Measurements from ENCODE around the gene SYVN1.
A peak's percentile ranks its signal among the peaks of the same experiment; 100 is the strongest.

Gene SYVN1

GRCh38 chr11:65096926-65097325 is 37.4 kb downstream of the SYVN1 start:
- DNase-seq (ENCODE audit: low read depth, low spot score) = no peak
- in situ Hi-C loops (cut with HindIII; ENCODE audit: low sequenced_read_pairs) = no loop called here
- H3K4me3 ChIP-seq (ENCODE audit: low read depth, low read length) = peak overlapping the region; percentile 77
- TF ChIP-seq, protein P1, sequence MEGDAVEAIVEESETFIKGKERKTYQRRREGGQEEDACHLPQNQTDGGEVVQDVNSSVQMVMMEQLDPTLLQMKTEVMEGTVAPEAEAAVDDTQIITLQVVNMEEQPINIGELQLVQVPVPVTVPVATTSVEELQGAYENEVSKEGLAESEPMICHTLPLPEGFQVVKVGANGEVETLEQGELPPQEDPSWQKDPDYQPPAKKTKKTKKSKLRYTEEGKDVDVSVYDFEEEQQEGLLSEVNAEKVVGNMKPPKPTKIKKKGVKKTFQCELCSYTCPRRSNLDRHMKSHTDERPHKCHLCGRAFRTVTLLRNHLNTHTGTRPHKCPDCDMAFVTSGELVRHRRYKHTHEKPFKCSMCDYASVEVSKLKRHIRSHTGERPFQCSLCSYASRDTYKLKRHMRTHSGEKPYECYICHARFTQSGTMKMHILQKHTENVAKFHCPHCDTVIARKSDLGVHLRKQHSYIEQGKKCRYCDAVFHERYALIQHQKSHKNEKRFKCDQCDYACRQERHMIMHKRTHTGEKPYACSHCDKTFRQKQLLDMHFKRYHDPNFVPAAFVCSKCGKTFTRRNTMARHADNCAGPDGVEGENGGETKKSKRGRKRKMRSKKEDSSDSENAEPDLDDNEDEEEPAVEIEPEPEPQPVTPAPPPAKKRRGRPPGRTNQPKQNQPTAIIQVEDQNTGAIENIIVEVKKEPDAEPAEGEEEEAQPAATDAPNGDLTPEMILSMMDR (IDR thresholded peaks at IDR 0.05; ENCODE audit: low read depth, low read length) = no peak

- TF ChIP-seq, protein P1 (IDR thresholded peaks at IDR 0.05; ENCODE audit: low read depth, low read length) = no peak
- DNase-seq (ENCODE audit: low read depth, low spot score) = peak; percentile 88
- peak within 1 kb of the TSS; percentile 77 for H3K4me3 ChIP-seq (ENCODE audit: low read depth, low read length)
- in situ Hi-C loops (cut with HindIII; ENCODE audit: low sequenced_read_pairs) = no loop called here
Measured at GRCh38 chr11:65095974-65096806, 38.1 kb downstream of the SYVN1 start, which contains the start of gene VPS51. TSS of gene VPS51 (plus strand) at chr11:65096214. CDS start at chr11:65096251, 37 bp downstream.

GRCh38 chr11:65095427-65095826 is 38.9 kb downstream of the SYVN1 start:
- peak overlapping the region; percentile 77 for H3K4me3 ChIP-seq (ENCODE audit: low read depth, low read length)
- peak; percentile 3 for DNase-seq (ENCODE audit: low read depth, low spot score)
- TF ChIP-seq, protein P1 (IDR thresholded peaks at IDR 0.05; ENCODE audit: low read depth, low read length) = no peak
- in situ Hi-C loops (cut with HindIII; ENCODE audit: low sequenced_read_pairs) = no loop called here

DNA sequence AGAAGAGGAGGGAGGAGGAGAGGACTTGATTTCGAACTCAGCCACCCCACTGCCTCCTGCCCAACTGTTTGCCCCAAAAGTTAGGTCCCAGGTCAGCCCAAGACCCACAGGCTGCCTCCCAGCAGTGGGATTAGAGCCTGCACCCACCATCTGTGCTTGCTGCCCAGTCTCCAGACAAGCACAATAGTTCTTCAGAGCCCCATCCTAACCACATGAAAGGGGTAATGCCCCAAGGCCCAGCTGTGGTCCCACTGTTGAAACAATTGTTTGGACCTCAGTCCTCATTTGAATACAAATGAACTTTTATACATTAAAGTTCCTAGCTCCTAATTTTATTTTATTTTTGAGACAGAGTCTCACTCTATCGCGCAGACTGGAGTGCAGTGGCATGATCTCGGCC is 43.7 kb downstream of the SYVN1 start:
- in situ Hi-C loops (cut with HindIII; ENCODE audit: low sequenced_read_pairs) = no loop called here

DNA sequence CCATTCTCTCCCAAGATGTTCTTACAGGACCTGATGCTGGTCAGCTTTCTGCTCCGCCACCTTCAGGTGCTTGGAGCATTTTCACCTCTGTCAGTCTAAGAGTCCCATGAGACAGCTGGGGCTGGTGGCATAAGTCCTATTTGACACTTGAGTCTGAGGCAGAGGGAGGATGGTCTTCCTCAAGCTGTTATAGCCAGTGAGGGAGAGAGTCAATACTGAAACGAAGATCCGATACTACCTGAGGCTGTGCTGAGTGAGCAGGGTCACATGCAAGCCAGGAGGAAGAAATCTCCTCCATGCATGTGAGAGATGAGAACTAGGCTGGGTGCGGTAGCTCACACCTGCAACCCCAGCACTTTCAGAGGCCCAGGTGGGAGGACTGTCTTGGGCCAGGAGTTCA is 44.7 kb downstream of the SYVN1 start:
- no peak for DNase-seq (ENCODE audit: low read depth, low spot score)
- TF ChIP-seq, protein P1 (IDR thresholded peaks at IDR 0.05; ENCODE audit: low read depth, low read length) = no peak
- in situ Hi-C loops (cut with HindIII; ENCODE audit: low sequenced_read_pairs) = no loop called here
- H3K4me3 ChIP-seq (ENCODE audit: low read depth, low read length) = no peak overlapping the region

More for the DNA sequence above, 43.7 kb downstream of the SYVN1 start:
- no peak for DNase-seq (ENCODE audit: low read depth, low spot score)
- no peak overlapping the region for H3K4me3 ChIP-seq (ENCODE audit: low read depth, low read length)
- TF ChIP-seq, protein P1 (IDR thresholded peaks at IDR 0.05; ENCODE audit: low read depth, low read length) = no peak

GRCh38 chr11:65087827-65088226 is 46.5 kb downstream of the SYVN1 start:
- in situ Hi-C loops (cut with HindIII; ENCODE audit: low sequenced_read_pairs) = no loop called here
- TF ChIP-seq, protein P1 (IDR thresholded peaks at IDR 0.05; ENCODE audit: low read depth, low read length) = no peak
- DNase-seq (ENCODE audit: low read depth, low spot score) = no peak
- no peak overlapping the region for H3K4me3 ChIP-seq (ENCODE audit: low read depth, low read length)

Data from astrocyte of the spinal cord (primary cell).